K562 (cell line): ENCODE measurements around the gene FOXN1. TPM values are rescaled to one million over a fixed set of nuclear protein-coding genes. Genes with fewer than 3 reads are reported as not detected.
A peak's percentile ranks its signal among the peaks of the same experiment; 100 is the strongest.

ENCODE experiments used
- BMI1 ChIP-seq: fragments of 150-350 bp; IDR thresholded peaks from 2 replicates; pipeline ENCODE4 v1.6.1; 2014; ENCODE audit warnings: low read length
- CBFB ChIP-seq: sonication (generic); formaldehyde crosslinking; IDR thresholded peaks from 2 replicates; pipeline ENCODE4 v1.4.0; 2020; ENCODE audit warnings: mild to moderate bottlenecking, missing genetic modification reagents
- CREB3 ChIP-seq: fragments of 450-650 bp; conservative IDR thresholded peaks from 2 replicates; pipeline ENCODE4 v1.6.1; 2016; ENCODE audit warnings: missing genetic modification characterization, low read depth, mild to moderate bottlenecking, missing compliant biosample characterization, moderate library complexity
- EP400 ChIP-seq: fragments of 450-650 bp; IDR thresholded peaks from 2 replicates; pipeline ENCODE4 v1.6.1; 2017; ENCODE audit warnings: antibody characterized with exemption, mild to moderate bottlenecking, moderate library complexity
- ERF ChIP-seq: fragments of 450-650 bp; formaldehyde crosslinking; IDR thresholded peaks from 2 replicates; pipeline ENCODE4 v1.4.0; 2020; ENCODE audit warnings: mild to moderate bottlenecking, mixed read lengths
- IRF2 ChIP-seq: sonication (generic); formaldehyde crosslinking; IDR thresholded peaks from 2 replicates; pipeline ENCODE4 v1.8.1; 2022; ENCODE audit warnings: mild to moderate bottlenecking, missing genetic modification reagents
- KAT7 ChIP-seq: sonication (generic); formaldehyde crosslinking; IDR thresholded peaks from 2 replicates; pipeline ENCODE4 v1.8.0; 2022; ENCODE audit warnings: missing genetic modification reagents, mild to moderate bottlenecking, borderline replicate concordance
- KAT8 ChIP-seq: fragments of 450-650 bp; IDR thresholded peaks from 2 replicates; pipeline ENCODE4 v1.6.1; 2016; ENCODE audit warnings: low read depth, mild to moderate bottlenecking
- MBD2 ChIP-seq: sonication (generic); IDR thresholded peaks from 2 replicates; pipeline ENCODE4 v1.6.1; 2016; ENCODE audit warnings: low read depth, borderline replicate concordance
- MEIS2 ChIP-seq: fragments of 450-650 bp; IDR thresholded peaks from 2 replicates; pipeline ENCODE4 v1.6.1; 2014; ENCODE audit warnings: mild to moderate bottlenecking; ENCODE audit not compliant: partially characterized antibody
- NFIC ChIP-seq: fragments of 450-650 bp; IDR thresholded peaks from 2 replicates; pipeline ENCODE4 v1.6.1; 2017; ENCODE audit warnings: mild to moderate bottlenecking, inconsistent platforms
- PCBP1 ChIP-seq: fragments of 200-400 bp; formaldehyde crosslinking; IDR thresholded peaks from 2 replicates; pipeline ENCODE4 v1.6.1; 2018; ENCODE audit warnings: mild to moderate bottlenecking, low read depth, low read length; ENCODE audit not compliant: poor library complexity, severe bottlenecking
- POLR3A ChIP-seq: IDR thresholded peaks from 2 replicates; pipeline ENCODE4 v1.6.1; 2011; ENCODE audit warnings: borderline replicate concordance, mild to moderate bottlenecking, moderate library complexity; ENCODE audit not compliant: insufficient read length, insufficient read depth; ENCODE audit errors: extremely low read depth
- SNIP1 ChIP-seq: fragments of 450-650 bp; IDR thresholded peaks from 2 replicates; pipeline ENCODE4 v1.7.1; 2017; ENCODE audit warnings: low read depth, mild to moderate bottlenecking
- SUPT5H ChIP-seq: fragments of 450-650 bp; IDR thresholded peaks from 2 replicates; pipeline ENCODE4 v1.6.1; 2016
- ZBTB26 ChIP-seq: fragments of 450-650 bp; formaldehyde crosslinking; IDR thresholded peaks from 2 replicates; pipeline ENCODE4 v1.4.0; 2022; ENCODE audit warnings: missing genetic modification characterization
- ZNF146 ChIP-seq: IDR thresholded peaks from one replicate; pipeline ENCODE4 v1.6.1; 2018; ENCODE audit warnings: missing compliant biosample characterization; ENCODE audit not compliant: unreplicated experiment
- ZNF444 ChIP-seq: fragments of 250-450 bp; sonication (Bioruptor Pico); IDR thresholded peaks from 2 replicates; pipeline ENCODE4 v1.4.0; 2020; ENCODE audit warnings: mild to moderate bottlenecking, moderate library complexity
- polyA plus RNA-seq, 8 experiments: library from polyadenylated mRNA; depleted of rRNA in 4 of 8; stranded (reverse) in 5 of 8; unstranded in 3 of 8; fragments of >200 nt; fragmentation: Nextera tagmentation in 2 of 8; fragmentation: Illumina TruSeq in 1 of 8; extraction: Ambion mirVana in 2 of 8; extraction: Trizol in 1 of 8; gene quantifications; 2 replicates each; pipeline versions ENCODE4 v1.2.1 to v1.2.3, GENCODE V29; 2011 to 2014; ENCODE audit warnings: inconsistent platforms in 1 of 8, missing spikeins in 1 of 8
- total RNA-seq, 7 experiments: library from RNA; depleted of rRNA in 6 of 7; stranded (reverse); fragments of >200 nt in 6 of 7; fragmentation: Illumina TruSeq in 2 of 7; extraction: Trizol in 2 of 7; gene quantifications; 2 replicates each; pipeline versions ENCODE4 v1.2.1 to v1.2.3, GENCODE V29; 2011 to 2021; ENCODE audit warnings: low replicate concordance in 1 of 7
- TF ChIP-seq, protein P1 (sequence below): fragments of 250-450 bp; sonication (Bioruptor Pico); IDR thresholded peaks from 2 replicates; pipeline ENCODE4 v1.8.0; 2021; ENCODE audit warnings: mild to moderate bottlenecking, moderate library complexity
- TF ChIP-seq, protein P2 (sequence below): fragments of 450-650 bp; IDR thresholded peaks from 2 replicates; pipeline ENCODE4 v1.6.1; 2018; ENCODE audit not compliant: partially characterized antibody
- TF ChIP-seq, protein P3 (sequence below): fragments of 250-450 bp; sonication (Bioruptor Pico); IDR thresholded peaks from 2 replicates; pipeline ENCODE4 v1.4.0; 2020; ENCODE audit warnings: mild to moderate bottlenecking, moderate library complexity

Gene FOXN1
- total and polyA plus RNA-seq, 9 of the 15 experiments (the other 6 are each of a cell fraction or from before 2014, with no cell fraction given) = not detected

DNA sequence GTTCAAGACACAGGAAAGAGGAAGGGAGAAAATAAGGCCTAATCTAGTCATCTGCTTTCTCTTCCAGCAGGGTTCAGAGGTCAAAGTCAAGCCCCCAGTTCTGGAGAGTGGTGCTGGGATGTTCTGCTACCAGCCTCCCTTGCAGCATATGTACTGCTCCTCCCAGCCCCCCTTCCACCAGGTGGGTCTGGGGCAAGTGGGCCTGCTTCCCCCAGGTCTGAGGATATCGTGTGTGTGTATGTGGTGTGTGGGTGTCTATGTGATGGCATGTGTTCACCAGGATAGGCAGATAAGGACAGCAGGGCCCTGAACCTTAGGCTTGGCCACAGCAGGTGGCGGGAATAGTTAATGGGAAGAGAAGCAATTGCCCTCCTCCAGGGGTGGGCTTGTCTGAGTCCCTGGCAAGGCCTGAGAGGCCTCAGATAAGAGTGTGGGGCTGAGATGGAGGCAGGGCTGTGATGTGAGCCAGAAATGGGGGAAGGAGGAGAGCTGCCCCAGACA lies 21.1 kb downstream of the FOXN1 start (continued):
- TF ChIP-seq CREB3 (tag) (peak; percentile 78), EP400 (no peak), BMI1 (no peak), KAT8 (no peak), PCBP1 (no peak), ZBTB26 (CRISPR knock-in tag) (peak; percentile 26; the same call in 1 of the 2 replicates), SUPT5H (no peak), SNIP1 (no peak), ZNF146 (CRISPR knock-in tag) (no peak), POLR3A (no peak), MEIS2 (no peak), MBD2 (peak; percentile 56), ZNF444 (no peak), KAT7 (CRISPR knock-in tag) (no peak), IRF2 (no peak), NFIC (peak; percentile 96), ERF (CRISPR knock-in tag) (0 out of 2 replicates have a peak, but pooled peaks have one; percentile 41), CBFB (peak; percentile 82)
- TF ChIP-seq, protein P1, sequence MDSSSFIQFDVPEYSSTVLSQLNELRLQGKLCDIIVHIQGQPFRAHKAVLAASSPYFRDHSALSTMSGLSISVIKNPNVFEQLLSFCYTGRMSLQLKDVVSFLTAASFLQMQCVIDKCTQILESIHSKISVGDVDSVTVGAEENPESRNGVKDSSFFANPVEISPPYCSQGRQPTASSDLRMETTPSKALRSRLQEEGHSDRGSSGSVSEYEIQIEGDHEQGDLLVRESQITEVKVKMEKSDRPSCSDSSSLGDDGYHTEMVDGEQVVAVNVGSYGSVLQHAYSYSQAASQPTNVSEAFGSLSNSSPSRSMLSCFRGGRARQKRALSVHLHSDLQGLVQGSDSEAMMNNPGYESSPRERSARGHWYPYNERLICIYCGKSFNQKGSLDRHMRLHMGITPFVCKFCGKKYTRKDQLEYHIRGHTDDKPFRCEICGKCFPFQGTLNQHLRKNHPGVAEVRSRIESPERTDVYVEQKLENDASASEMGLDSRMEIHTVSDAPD (CRISPR knock-in tag) = no peak; the same call in 1 of the 2 replicates
- TF ChIP-seq, protein P2, sequence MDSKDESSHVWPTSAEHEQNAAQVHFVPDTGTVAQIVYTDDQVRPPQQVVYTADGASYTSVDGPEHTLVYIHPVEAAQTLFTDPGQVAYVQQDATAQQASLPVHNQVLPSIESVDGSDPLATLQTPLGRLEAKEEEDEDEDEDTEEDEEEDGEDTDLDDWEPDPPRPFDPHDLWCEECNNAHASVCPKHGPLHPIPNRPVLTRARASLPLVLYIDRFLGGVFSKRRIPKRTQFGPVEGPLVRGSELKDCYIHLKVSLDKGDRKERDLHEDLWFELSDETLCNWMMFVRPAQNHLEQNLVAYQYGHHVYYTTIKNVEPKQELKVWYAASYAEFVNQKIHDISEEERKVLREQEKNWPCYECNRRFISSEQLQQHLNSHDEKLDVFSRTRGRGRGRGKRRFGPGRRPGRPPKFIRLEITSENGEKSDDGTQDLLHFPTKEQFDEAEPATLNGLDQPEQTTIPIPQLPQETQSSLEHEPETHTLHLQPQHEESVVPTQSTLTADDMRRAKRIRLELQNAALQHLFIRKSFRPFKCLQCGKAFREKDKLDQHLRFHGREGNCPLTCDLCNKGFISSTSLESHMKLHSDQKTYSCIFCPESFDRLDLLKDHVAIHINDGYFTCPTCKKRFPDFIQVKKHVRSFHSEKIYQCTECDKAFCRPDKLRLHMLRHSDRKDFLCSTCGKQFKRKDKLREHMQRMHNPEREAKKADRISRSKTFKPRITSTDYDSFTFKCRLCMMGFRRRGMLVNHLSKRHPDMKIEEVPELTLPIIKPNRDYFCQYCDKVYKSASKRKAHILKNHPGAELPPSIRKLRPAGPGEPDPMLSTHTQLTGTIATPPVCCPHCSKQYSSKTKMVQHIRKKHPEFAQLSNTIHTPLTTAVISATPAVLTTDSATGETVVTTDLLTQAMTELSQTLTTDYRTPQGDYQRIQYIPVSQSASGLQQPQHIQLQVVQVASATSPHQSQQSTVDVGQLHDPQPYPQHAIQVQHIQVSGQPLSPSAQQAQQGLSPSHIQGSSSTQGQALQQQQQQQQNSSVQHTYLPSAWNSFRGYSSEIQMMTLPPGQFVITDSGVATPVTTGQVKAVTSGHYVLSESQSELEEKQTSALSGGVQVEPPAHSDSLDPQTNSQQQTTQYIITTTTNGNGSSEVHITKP = no peak
- TF ChIP-seq, protein P3, sequence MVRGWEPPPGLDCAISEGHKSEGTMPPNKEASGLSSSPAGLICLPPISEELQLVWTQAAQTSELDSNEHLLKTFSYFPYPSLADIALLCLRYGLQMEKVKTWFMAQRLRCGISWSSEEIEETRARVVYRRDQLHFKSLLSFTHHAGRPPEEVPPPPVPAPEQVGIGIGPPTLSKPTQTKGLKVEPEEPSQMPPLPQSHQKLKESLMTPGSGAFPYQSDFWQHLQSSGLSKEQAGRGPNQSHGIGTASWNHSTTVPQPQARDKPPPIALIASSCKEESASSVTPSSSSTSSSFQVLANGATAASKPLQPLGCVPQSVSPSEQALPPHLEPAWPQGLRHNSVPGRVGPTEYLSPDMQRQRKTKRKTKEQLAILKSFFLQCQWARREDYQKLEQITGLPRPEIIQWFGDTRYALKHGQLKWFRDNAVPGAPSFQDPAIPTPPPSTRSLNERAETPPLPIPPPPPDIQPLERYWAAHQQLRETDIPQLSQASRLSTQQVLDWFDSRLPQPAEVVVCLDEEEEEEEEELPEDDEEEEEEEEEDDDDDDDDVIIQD = no peak
